GM19468 (cell line): Measurements from ENCODE around the gene BORCS6.

Source experiments
- ATAC-seq: cut with Tn5 transposase; IDR thresholded peaks from one replicate; pipeline ENCODE4 v1.9.1; 2021; ENCODE audit warnings: mild to moderate bottlenecking, moderate library complexity, moderate number of reproducible peaks; ENCODE audit not compliant: unreplicated experiment; ENCODE audit errors: extremely low read depth

Gene BORCS6

DNA sequence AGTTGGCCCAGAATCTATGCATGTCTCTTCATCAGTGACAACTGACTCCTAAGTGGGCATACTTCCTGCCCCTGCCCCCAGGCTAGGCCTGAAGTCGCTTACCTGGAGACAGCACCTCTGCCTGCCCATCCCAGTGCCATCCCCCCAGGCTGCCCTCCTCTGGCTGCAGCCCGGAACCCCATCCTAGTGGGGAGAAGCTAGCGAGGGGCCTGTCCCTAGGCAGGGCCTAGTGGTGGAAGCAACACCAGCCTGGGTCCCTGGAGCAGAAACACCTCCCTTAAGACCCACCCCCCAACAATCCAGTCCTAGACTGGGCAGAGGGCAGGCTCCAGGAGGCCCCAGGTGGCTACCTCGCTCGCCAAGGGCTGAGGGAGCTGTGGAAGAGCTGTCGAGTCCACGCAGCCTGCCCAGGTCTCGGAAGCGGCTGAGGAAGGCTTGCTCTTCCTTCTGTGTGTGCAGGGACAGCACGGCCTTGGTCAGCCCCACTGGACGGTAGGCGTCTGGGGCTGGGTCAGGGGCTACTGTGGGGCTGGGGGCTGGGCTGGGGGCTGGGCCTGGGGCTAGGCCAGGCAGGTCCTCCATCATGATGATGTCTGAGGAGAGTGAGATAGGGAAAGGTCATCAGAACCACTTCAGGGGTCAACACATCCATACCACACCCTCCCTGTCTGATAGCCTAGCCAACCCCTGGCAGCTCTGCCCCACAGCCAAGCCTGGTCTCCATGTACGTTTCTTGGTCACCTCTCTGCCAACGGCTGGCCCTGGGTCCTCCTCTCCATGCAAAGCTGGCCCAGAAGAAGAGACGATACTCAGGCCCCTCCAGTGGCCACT lies 45.4 kb downstream of the BORCS6 start:
- no peak for ATAC-seq

DNA sequence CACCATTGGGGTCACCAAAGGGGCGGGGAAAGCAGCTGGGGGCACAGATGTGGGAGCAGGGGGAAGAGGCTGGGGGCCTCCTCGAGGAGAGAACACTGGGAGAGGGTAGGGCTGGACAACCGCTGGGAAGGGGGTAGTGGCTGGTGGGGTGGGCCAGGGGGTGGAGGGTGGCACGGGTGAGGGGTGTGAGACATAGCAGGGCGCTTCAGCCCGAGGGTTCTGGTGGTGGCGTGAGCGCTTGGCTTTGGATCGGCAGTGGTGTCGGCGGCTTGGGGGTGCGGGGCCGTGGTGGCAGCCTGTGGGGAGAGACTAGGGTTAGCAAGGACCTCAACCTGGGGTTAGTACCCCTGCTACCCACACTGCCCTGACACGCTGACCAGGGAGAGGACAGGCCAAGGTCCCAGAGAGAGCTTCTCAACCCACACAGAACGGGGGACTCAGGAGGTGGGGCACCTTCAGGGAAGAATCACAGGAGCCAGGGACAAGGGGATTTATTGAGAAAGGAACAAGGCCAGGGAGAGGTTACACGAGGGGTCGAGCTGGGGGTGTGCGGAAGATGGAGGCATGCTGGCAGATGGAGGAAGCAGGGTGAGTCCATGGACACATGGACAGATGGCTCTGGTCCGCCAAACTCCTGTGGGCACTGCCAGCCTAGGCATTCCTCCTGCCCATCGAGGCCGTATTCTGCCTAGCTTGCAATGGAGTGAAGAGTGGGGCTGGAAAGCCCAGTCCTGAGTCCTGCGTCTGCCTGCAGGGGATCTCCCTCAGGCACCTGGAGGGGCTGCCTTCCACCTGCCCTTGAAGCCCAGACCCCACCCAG lies 46.2 kb downstream of the BORCS6 start:
- ATAC-seq: no peak

DNA sequence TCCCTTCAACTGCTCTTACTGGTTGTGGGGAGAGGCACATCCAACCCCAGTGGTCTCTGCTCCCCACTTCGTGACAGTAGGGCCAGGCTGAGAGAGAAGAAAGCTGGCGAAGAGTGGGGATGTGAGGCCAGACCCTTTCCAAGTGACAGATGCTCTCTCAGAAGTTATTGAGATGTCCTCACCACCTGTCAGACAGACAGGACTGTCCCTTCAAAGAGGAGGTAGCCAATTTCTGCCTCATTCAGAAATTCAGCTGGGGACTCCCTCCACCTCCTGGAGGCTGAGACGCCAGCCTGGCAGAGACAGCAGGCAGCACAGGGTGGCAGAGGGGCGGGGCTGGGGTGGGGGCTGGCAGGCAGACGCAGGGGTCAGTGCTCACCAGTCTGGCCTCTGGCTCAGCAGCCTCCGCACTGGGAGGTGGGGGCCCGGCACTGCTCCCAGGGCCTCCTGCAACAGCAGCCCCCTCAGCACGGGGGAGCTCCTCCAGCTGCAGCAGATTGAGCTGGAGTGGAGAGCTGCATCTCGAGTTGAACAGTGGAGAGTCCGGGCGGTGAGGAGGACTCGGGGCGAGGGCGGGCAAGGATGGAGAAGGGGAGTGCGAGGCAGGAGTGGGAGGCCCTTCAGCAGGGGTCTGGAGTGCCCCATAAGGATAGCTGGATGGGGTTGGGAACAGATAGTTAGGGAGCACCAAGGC lies 46.9 kb downstream of the BORCS6 start:
- ATAC-seq: no peak

DNA sequence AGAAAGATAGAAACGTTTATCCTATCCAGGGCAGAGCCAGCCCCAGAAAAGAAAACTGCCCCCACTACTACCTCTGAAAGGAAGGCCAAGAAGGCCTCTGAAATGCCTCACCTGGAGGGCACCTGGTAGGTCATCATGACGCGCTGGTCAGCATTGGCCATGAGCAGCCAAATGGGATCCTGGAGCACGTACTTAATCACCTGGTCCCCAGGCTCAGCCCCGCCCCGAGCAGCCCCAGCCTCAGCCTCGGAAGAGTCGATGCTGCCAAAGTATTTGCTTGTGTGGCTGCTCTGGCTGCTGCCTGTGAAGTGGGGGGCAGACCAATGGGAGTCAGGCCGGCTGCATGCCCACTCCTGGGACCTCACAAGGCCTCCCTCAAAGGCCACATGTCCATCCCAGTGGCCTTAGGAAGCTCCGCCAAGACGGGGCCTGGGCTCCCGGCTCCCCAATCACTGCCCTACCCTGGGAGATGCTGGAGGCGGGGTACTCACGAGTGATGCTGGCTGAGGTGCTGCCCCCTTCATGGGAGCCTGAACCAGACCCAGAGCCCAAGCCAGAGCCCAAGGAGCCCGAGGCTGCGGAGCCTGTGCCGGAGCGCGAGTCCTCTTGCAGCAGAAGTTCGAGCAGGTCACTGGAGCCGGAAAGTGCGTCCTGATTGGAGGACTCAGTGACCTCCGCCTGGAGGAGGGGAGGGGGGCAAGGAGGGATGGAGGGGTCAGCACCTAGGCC lies 47.7 kb downstream of the BORCS6 start:
- ATAC-seq: no peak

DNA sequence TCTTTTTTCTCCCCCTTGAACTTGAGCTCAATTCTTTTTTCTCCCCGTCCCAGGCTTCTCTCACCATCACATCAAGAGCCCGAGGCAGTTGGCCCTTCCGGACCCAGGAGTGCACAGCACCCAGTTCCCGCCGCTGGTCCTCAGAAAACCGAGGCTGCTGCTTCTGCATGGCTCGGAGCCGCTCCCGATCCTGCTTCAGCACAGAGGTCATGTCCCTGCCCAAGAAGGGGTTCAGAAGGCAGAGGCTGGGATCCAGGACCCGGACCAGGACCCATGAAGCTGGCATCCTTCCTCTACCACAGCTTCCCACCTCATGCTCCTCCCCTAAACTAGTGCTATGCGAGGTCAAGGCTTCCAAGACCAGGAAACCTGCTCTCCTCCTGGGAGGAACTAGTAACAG lies 48.2 kb downstream of the BORCS6 start:
- no peak for ATAC-seq

DNA sequence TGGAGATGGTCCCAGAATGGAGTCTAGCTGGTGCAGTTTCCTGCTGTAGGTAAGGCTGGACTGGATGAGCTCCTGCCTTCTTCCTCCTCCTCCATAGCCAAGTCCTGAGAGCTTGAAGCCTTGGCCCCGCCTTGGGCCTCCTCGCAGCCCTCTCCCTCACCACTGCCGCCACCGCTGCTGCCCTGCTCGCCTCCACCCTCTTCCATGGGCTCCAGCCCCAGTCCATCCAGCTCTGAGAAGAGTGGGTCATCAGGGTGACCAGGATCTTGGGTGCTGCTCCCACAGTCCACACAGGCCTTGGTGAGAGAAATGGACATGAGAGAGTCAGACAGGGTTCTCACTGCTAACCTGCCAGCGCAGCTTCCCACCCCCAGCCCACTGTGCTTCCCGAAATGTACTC lies 48.9 kb downstream of the BORCS6 start:
- ATAC-seq: no peak

DNA sequence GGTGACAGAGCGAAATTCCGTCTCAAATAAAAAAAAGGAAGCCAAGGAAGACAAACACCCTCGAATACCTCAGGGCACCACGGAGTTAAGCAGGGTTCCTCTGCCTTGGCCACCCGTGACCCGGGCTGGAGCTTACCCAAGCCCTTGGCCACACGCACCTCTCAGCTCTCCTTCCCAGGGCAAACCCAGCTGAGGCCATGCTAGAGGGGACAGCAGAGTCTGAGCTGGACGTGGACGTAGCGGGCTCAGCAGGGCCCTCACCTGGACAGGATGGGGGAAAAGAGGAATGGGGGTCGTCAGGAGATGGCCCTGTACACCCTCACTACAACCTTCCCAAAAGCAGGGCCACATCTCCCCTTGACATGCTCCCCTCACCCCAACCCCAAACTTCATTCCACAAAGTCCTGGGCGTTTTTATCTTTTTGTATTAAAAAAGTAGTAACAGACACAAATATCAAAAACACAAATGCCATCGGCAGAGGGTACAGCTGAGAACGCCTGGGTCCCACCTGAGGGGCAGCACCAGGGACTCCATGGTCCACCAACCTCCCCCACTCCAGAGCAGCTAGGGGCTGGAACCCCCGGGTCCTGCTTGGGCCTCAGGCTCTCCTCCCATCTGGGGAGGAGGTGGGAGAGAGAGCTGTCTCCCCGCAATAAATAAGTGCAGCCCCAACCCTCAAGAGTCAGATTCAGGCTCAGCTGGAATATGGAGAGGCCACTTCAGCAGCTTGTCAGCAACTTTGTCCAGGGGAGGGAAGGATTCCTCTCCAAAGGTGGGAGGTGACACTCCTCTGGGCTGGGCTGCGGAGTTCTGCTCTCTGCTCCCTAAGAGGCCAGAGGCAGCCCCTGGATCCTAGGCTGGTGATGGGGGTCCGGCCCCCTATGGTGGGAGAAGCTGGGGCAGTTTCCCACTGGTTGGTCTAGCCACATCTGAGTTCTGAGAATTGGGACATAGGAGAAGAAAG lies 49.6 kb downstream of the BORCS6 start:
- ATAC-seq: no peak

DNA sequence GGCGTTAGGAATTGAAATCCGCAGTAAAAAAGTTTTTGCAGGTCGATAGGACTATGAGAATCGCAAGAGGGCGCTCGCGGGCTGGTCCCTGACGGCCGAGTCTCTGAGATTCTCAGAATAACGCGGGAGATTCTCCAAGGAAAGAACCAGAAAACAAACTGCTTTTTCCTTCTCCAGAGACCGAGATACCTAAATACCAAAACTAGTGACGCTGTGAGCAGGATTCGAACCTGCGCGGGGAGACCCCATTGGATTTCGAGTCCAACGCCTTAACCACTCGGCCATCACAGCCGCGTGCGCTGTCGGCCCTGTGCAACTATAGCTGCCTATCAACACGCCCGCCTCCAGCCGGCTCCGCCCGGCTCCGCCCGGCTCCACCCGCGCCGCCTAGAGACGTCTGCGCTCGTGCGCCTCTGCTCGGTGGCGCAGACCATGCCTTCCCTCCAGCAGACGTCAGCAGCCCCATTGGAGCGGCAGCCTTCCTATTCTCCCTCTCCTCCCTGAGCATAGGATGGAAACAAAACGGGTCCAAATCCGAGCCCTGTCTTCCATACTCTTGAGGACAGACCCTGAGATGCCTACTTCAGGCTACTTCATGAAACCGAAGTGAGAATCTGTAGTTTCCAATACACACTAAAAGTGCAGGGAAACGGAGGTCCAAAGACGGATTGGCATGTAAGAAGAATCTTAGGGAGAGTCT lies 51.2 kb downstream of the BORCS6 start:
- peak; percentile 49 for ATAC-seq

DNA sequence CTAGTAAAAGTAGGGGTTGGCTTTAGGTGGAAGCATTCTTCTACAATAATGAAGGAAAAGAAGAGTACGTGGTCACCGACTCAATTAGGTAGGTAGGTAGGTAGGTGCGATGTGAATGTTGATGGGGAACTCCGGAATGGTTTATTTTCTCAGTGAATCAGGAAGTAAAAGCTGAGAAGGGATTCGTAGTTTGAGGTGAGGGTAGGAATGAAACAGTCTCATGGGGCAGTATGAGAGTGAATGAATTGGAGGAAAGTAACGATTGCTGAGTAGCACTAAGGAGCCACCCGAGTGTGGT lies 51.7 kb downstream of the BORCS6 start:
- peak; percentile 12 for ATAC-seq
